HepG2 (cell line): ENCODE measurements around the gene NEURL2. TPM values are rescaled to one million over a fixed set of nuclear protein-coding genes. Genes with fewer than 3 reads are reported as not detected.

Source experiments
- ATF7 ChIP-seq, 2 experiments: fragments of 450-650 bp in 1 of 2; sonication (generic) in 1 of 2; formaldehyde crosslinking in 1 of 2; IDR thresholded peaks; 2 replicates each; pipeline versions ENCODE4 v1.4.0 to v1.6.1; 2016 to 2020; ENCODE audit warnings: antibody characterized with exemption in 1 of 2, mild to moderate bottlenecking in 1 of 2, missing genetic modification reagents in 1 of 2
- CHCHD3 ChIP-seq: sonication (generic); formaldehyde crosslinking; IDR thresholded peaks from 2 replicates; pipeline ENCODE4 v1.8.0; 2022; ENCODE audit warnings: mild to moderate bottlenecking, missing genetic modification reagents, moderate library complexity
- CREB1 ChIP-seq, 2 experiments: fragments of 450-650 bp in 1 of 2; IDR thresholded peaks; 2 replicates each; pipeline ENCODE4 v1.6.1; 2016 to 2017; ENCODE audit warnings: control low read depth in 1 of 2, mild to moderate bottlenecking in 1 of 2, missing compliant biosample characterization in 1 of 2, missing genetic modification characterization in 1 of 2
- FOXJ3 ChIP-seq: sonication (generic); formaldehyde crosslinking; IDR thresholded peaks from 2 replicates; pipeline ENCODE4 v1.4.0; 2020; ENCODE audit warnings: missing genetic modification reagents, mild to moderate bottlenecking, borderline replicate concordance
- GPN1 ChIP-seq: sonication (generic); formaldehyde crosslinking; IDR thresholded peaks from 2 replicates; pipeline ENCODE4 v1.5.1; 2020; ENCODE audit warnings: missing genetic modification reagents, borderline replicate concordance
- HNRNPK ChIP-seq: fragments of 200-400 bp; formaldehyde crosslinking; IDR thresholded peaks from 2 replicates; pipeline ENCODE4 v1.6.1; 2018; ENCODE audit warnings: low read length, low read depth, moderate library complexity, mild to moderate bottlenecking; ENCODE audit not compliant: poor library complexity, severe bottlenecking
- MYC ChIP-seq: sonication (generic); formaldehyde crosslinking; IDR thresholded peaks from 2 replicates; pipeline ENCODE4 v1.9.0; 2021; ENCODE audit warnings: missing genetic modification reagents, borderline replicate concordance
- PHF20 ChIP-seq: sonication (generic); formaldehyde crosslinking; IDR thresholded peaks from 2 replicates; pipeline ENCODE4 v1.5.0; 2020; ENCODE audit warnings: mild to moderate bottlenecking, missing genetic modification reagents
- PHF21A ChIP-seq: sonication (generic); formaldehyde crosslinking; IDR thresholded peaks from 2 replicates; pipeline ENCODE4 v1.5.0; 2020; ENCODE audit warnings: mild to moderate bottlenecking, missing genetic modification reagents
- PTBP1 ChIP-seq: fragments of 200-400 bp; formaldehyde crosslinking; IDR thresholded peaks from 2 replicates; pipeline ENCODE4 v1.6.1; 2018; ENCODE audit warnings: low read length, low read depth; ENCODE audit not compliant: poor library complexity, severe bottlenecking
- TCF12 ChIP-seq, 2 experiments: fragments of 450-650 bp in 1 of 2; sonication (generic) in 1 of 2; formaldehyde crosslinking in 1 of 2; IDR thresholded peaks; 2 replicates each; pipeline versions ENCODE4 v1.6.1 to v1.8.0; 2017 to 2022; ENCODE audit warnings: antibody characterized with exemption in 1 of 2, mild to moderate bottlenecking in 1 of 2, missing genetic modification reagents in 1 of 2, moderate library complexity in 1 of 2
- TP53 ChIP-seq: sonication (generic); formaldehyde crosslinking; conservative IDR thresholded peaks from 2 replicates; pipeline ENCODE4 v1.4.0; 2020; ENCODE audit warnings: missing genetic modification reagents
- TSC22D2 ChIP-seq: sonication (generic); formaldehyde crosslinking; IDR thresholded peaks from 2 replicates; pipeline ENCODE4 v1.5.1; 2020; ENCODE audit warnings: missing genetic modification reagents, mild to moderate bottlenecking, borderline replicate concordance
- ZKSCAN1 ChIP-seq: fragments of 150-350 bp; IDR thresholded peaks from 2 replicates; pipeline ENCODE4 v1.6.1; 2014; ENCODE audit warnings: low read length
- ZNF232 ChIP-seq: sonication (generic); formaldehyde crosslinking; IDR thresholded peaks from 2 replicates; pipeline ENCODE4 v1.4.0; 2020; ENCODE audit warnings: missing genetic modification reagents, borderline replicate concordance
- ZNF546 ChIP-seq: sonication (generic); formaldehyde crosslinking; conservative IDR thresholded peaks from 2 replicates; pipeline ENCODE4 v1.8.1; 2023; ENCODE audit warnings: mild to moderate bottlenecking, missing genetic modification reagents
- ZNF589 ChIP-seq: sonication (generic); formaldehyde crosslinking; conservative IDR thresholded peaks from 2 replicates; pipeline ENCODE4 v1.8.0; 2022; ENCODE audit warnings: mild to moderate bottlenecking, moderate library complexity, missing genetic modification reagents
- ZNF850 ChIP-seq: sonication (generic); formaldehyde crosslinking; conservative IDR thresholded peaks from 2 replicates; pipeline ENCODE4 v1.9.0; 2021; ENCODE audit warnings: mild to moderate bottlenecking, missing genetic modification reagents
- ZSCAN12 ChIP-seq: sonication (generic); formaldehyde crosslinking; IDR thresholded peaks from 2 replicates; pipeline ENCODE4 v1.9.0; 2021; ENCODE audit warnings: mild to moderate bottlenecking, missing genetic modification reagents
- polyA plus RNA-seq, 8 experiments: library from polyadenylated mRNA; depleted of rRNA in 3 of 8; stranded (reverse) in 7 of 8; unstranded in 1 of 8; fragments of >200 nt; fragmentation: Illumina TruSeq in 4 of 8; extraction: Trizol in 4 of 8; gene quantifications; 2 replicates each; pipeline versions ENCODE4 v1.2.1 to v1.2.3, GENCODE V29; 2011 to 2016; ENCODE audit warnings: low read depth in 4 of 8, missing spikeins in 1 of 8, mixed read lengths in 1 of 8; ENCODE audit not compliant: insufficient read depth in 1 of 8
- total RNA-seq, 5 experiments: library from RNA; depleted of rRNA; stranded (reverse); fragments of >200 nt; fragmentation: Illumina TruSeq; extraction: Trizol; gene quantifications; 2 replicates each; pipeline ENCODE4 v1.2.3, GENCODE V29; 2016; ENCODE audit warnings: low read depth in 1 of 5
- TF ChIP-seq, protein P1 (sequence below), 2 experiments: sonication (generic) in 1 of 2; formaldehyde crosslinking in 1 of 2; IDR thresholded peaks; 2 replicates each; pipeline versions ENCODE4 v1.5.1 to v1.6.1; 2011 to 2020; ENCODE audit warnings: borderline replicate concordance in 1 of 2, low read depth in 1 of 2, low read length in 1 of 2, mild to moderate bottlenecking in 1 of 2, missing genetic modification reagents in 1 of 2, moderate library complexity in 1 of 2
- TF ChIP-seq, protein P2 (sequence below): sonication (generic); formaldehyde crosslinking; IDR thresholded peaks from 2 replicates; pipeline ENCODE4 v1.5.0; 2020; ENCODE audit warnings: missing genetic modification reagents
- TF ChIP-seq, protein P3 (sequence below): sonication (generic); formaldehyde crosslinking; IDR thresholded peaks from 2 replicates; pipeline ENCODE4 v1.5.0; 2020; ENCODE audit warnings: missing genetic modification reagents, mild to moderate bottlenecking, borderline replicate concordance
- TF ChIP-seq, protein P4 (sequence below): sonication (generic); formaldehyde crosslinking; IDR thresholded peaks from 2 replicates; pipeline ENCODE4 v1.5.0; 2020; ENCODE audit warnings: missing genetic modification reagents, mild to moderate bottlenecking, borderline replicate concordance
- TF ChIP-seq, protein P5 (sequence below): IDR thresholded peaks from 2 replicates; pipeline ENCODE4 v1.6.1; 2016

Gene NEURL2
- total and polyA plus RNA-seq, 2 of the 13 experiments (the other 11 are each of a cell fraction or from before 2014, with no cell fraction given) = 7.2 to 9.7 TPM

DNA sequence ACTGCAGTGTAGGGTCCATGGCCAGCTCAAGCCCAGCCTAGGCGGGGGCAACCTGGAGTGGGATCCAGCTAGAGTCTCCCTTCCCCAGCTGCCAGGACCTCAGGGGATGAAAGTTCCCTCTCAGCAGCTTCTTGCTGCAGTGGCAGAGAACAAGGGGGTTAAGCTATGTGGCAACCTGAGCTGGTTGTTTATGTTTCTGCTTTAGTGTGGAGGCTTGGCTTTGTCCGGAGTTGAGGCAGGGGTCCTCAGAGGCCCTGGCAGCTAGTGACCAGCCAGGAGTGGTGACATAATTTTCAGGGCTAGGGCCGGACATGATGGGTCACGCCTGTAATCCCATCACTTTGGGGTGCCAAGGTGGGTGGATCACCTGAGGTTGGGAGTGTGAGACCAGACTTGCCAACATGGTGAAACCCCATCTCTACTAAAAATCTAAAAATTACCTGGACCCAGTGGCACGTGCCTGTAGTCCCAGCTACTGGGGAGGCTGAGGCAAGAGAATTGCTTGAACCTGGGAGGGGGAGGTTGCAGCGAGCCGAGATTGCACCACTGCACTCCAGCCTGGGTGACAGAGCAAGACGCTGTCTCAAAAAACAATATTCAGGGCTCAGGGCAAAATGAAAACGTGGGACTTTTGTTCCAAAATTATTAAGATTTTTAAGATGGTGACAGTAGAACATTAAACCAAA is 35.0 kb upstream of the NEURL2 start (continued):
- TF ChIP-seq, protein P1, sequence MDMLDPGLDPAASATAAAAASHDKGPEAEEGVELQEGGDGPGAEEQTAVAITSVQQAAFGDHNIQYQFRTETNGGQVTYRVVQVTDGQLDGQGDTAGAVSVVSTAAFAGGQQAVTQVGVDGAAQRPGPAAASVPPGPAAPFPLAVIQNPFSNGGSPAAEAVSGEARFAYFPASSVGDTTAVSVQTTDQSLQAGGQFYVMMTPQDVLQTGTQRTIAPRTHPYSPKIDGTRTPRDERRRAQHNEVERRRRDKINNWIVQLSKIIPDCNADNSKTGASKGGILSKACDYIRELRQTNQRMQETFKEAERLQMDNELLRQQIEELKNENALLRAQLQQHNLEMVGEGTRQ (IDR thresholded peaks at IDR 0.05; ENCODE audit: low read depth, low read length) = no peak
- TF ChIP-seq, protein P1 (CRISPR knock-in tag; IDR thresholded peaks at IDR 0.05; ENCODE audit: borderline replicate concordance) = peak; percentile 35; the same call in 1 of the 2 replicates
- TF ChIP-seq ZKSCAN1 (no peak), TP53 (CRISPR knock-in tag) (no peak), TSC22D2 (no peak), FOXJ3 (peak; percentile 46; the same call in 1 of the 2 replicates), ATF7 (IDR thresholded peaks at IDR 0.05) (no peak), ATF7 (CRISPR knock-in tag; IDR thresholded peaks at IDR 0.05) (no peak), HNRNPK (no peak), ZNF850 (CRISPR knock-in tag) (no peak), ZNF546 (CRISPR knock-in tag) (no peak), GPN1 (no peak), ZNF232 (CRISPR knock-in tag) (no peak), MYC (no peak), TCF12 (IDR thresholded peaks at IDR 0.05) (no peak), TCF12 (CRISPR knock-in tag; IDR thresholded peaks at IDR 0.05) (no peak), ZNF589 (CRISPR knock-in tag) (no peak), PHF21A (CRISPR knock-in tag) (peak; percentile 39; the same call in 1 of the 2 replicates), ZSCAN12 (CRISPR knock-in tag) (no peak), PTBP1 (no peak), PHF20 (CRISPR knock-in tag) (no peak; the same call in 1 of the 2 replicates), CREB1 (IDR thresholded peaks at IDR 0.05) (no peak), CREB1 (CRISPR knock-in tag; IDR thresholded peaks at IDR 0.05) (no peak), CHCHD3 (CRISPR knock-in tag) (no peak)
- TF ChIP-seq, protein P2, sequence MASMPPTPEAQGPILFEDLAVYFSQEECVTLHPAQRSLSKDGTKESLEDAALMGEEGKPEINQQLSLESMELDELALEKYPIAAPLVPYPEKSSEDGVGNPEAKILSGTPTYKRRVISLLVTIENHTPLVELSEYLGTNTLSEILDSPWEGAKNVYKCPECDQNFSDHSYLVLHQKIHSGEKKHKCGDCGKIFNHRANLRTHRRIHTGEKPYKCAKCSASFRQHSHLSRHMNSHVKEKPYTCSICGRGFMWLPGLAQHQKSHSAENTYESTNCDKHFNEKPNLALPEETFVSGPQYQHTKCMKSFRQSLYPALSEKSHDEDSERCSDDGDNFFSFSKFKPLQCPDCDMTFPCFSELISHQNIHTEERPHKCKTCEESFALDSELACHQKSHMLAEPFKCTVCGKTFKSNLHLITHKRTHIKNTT (CRISPR knock-in tag) = no peak
- TF ChIP-seq, protein P3, sequence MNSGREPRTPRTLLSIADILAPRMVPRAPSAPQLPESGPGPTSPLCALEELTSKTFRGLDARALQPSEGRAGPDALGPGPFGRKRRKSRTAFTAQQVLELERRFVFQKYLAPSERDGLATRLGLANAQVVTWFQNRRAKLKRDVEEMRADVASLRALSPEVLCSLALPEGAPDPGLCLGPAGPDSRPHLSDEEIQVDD = no peak
- TF ChIP-seq, protein P4, sequence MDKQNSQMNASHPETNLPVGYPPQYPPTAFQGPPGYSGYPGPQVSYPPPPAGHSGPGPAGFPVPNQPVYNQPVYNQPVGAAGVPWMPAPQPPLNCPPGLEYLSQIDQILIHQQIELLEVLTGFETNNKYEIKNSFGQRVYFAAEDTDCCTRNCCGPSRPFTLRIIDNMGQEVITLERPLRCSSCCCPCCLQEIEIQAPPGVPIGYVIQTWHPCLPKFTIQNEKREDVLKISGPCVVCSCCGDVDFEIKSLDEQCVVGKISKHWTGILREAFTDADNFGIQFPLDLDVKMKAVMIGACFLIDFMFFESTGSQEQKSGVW (CRISPR knock-in tag) = no peak
- TF ChIP-seq, protein P5, sequence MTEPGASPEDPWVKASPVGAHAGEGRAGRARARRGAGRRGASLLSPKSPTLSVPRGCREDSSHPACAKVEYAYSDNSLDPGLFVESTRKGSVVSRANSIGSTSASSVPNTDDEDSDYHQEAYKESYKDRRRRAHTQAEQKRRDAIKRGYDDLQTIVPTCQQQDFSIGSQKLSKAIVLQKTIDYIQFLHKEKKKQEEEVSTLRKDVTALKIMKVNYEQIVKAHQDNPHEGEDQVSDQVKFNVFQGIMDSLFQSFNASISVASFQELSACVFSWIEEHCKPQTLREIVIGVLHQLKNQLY (CRISPR knock-in tag) = no peak
